Measurements from ENCODE around the gene CANX. TPM values are rescaled to one million over a fixed set of nuclear protein-coding genes. Genes with fewer than 3 reads are reported as not detected.

Gene CANX
- total and polyA plus RNA-seq, 2 of the 13 experiments (the other 11 are each of a cell fraction or from before 2014, with no cell fraction given) = 477 to 680 TPM

- TF ChIP-seq ZNF430 (CRISPR knock-in tag; IDR thresholded peaks at IDR 0.05) (no peak), FOSL1 (CRISPR knock-in tag; IDR thresholded peaks at IDR 0.05; ENCODE audit: borderline replicate concordance) (no peak), MAZ (IDR thresholded peaks at IDR 0.05; ENCODE audit: borderline replicate concordance, low read depth, low read length) (no peak), MAZ (CRISPR knock-in tag; IDR thresholded peaks at IDR 0.05; ENCODE audit: low read depth) (no peak), MXI1 (IDR thresholded peaks at IDR 0.05; ENCODE audit: borderline replicate concordance, low read depth, low read length) (no peak), ZNF382 (CRISPR knock-in tag; IDR thresholded peaks at IDR 0.05; ENCODE audit: borderline replicate concordance) (no peak), ARID2 (CRISPR knock-in tag; IDR thresholded peaks at IDR 0.05; ENCODE audit: borderline replicate concordance) (no peak), REPIN1 (CRISPR knock-in tag; IDR thresholded peaks at IDR 0.05; ENCODE audit: borderline replicate concordance, low read depth) (no peak), ZNF776 (CRISPR knock-in tag; IDR thresholded peaks at IDR 0.05) (no peak), JUN (CRISPR knock-in tag; IDR thresholded peaks at IDR 0.05) (no peak), HNF4G (IDR thresholded peaks at IDR 0.05; ENCODE audit: borderline replicate concordance, low read depth, low read length) (no peak), HNF4G (CRISPR knock-in tag; IDR thresholded peaks at IDR 0.05; ENCODE audit: borderline replicate concordance, low read depth) (no peak), ZNF83 (CRISPR knock-in tag; IDR thresholded peaks at IDR 0.05; ENCODE audit: borderline replicate concordance) (no peak), ATF3 (CRISPR knock-in tag; IDR thresholded peaks at IDR 0.05) (no peak), ZNF782 (CRISPR knock-in tag; IDR thresholded peaks at IDR 0.05; ENCODE audit: borderline replicate concordance) (no peak), SIN3A (IDR thresholded peaks at IDR 0.05; ENCODE audit: borderline replicate concordance, low read depth, low read length) (peak; percentile 50; the same call in 1 of the 2 replicates), RBM22 (optimal IDR thresholded peaks at IDR 0.05; ENCODE audit: low read length) (no peak), PHF20 (CRISPR knock-in tag; IDR thresholded peaks at IDR 0.05) (no peak), ESRRA (CRISPR knock-in tag; IDR thresholded peaks at IDR 0.05; ENCODE audit: low read depth) (0 out of 2 replicates have a peak, but pooled peaks have one; percentile 8)
- TF ChIP-seq, protein P1, sequence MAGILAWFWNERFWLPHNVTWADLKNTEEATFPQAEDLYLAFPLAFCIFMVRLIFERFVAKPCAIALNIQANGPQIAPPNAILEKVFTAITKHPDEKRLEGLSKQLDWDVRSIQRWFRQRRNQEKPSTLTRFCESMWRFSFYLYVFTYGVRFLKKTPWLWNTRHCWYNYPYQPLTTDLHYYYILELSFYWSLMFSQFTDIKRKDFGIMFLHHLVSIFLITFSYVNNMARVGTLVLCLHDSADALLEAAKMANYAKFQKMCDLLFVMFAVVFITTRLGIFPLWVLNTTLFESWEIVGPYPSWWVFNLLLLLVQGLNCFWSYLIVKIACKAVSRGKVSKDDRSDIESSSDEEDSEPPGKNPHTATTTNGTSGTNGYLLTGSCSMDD (CRISPR knock-in tag; IDR thresholded peaks at IDR 0.05) = no peak
- TF ChIP-seq, protein P2, sequence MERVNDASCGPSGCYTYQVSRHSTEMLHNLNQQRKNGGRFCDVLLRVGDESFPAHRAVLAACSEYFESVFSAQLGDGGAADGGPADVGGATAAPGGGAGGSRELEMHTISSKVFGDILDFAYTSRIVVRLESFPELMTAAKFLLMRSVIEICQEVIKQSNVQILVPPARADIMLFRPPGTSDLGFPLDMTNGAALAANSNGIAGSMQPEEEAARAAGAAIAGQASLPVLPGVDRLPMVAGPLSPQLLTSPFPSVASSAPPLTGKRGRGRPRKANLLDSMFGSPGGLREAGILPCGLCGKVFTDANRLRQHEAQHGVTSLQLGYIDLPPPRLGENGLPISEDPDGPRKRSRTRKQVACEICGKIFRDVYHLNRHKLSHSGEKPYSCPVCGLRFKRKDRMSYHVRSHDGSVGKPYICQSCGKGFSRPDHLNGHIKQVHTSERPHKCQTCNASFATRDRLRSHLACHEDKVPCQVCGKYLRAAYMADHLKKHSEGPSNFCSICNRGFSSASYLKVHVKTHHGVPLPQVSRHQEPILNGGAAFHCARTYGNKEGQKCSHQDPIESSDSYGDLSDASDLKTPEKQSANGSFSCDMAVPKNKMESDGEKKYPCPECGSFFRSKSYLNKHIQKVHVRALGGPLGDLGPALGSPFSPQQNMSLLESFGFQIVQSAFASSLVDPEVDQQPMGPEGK (CRISPR knock-in tag; IDR thresholded peaks at IDR 0.05) = 0 out of 2 replicates have a peak, but pooled peaks have one; percentile 38
- TF ChIP-seq, protein P3, sequence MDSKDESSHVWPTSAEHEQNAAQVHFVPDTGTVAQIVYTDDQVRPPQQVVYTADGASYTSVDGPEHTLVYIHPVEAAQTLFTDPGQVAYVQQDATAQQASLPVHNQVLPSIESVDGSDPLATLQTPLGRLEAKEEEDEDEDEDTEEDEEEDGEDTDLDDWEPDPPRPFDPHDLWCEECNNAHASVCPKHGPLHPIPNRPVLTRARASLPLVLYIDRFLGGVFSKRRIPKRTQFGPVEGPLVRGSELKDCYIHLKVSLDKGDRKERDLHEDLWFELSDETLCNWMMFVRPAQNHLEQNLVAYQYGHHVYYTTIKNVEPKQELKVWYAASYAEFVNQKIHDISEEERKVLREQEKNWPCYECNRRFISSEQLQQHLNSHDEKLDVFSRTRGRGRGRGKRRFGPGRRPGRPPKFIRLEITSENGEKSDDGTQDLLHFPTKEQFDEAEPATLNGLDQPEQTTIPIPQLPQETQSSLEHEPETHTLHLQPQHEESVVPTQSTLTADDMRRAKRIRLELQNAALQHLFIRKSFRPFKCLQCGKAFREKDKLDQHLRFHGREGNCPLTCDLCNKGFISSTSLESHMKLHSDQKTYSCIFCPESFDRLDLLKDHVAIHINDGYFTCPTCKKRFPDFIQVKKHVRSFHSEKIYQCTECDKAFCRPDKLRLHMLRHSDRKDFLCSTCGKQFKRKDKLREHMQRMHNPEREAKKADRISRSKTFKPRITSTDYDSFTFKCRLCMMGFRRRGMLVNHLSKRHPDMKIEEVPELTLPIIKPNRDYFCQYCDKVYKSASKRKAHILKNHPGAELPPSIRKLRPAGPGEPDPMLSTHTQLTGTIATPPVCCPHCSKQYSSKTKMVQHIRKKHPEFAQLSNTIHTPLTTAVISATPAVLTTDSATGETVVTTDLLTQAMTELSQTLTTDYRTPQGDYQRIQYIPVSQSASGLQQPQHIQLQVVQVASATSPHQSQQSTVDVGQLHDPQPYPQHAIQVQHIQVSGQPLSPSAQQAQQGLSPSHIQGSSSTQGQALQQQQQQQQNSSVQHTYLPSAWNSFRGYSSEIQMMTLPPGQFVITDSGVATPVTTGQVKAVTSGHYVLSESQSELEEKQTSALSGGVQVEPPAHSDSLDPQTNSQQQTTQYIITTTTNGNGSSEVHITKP (CRISPR knock-in tag; IDR thresholded peaks at IDR 0.05; ENCODE audit: low read depth) = no peak
Observed at GRCh38 chr5:179700401-179700918, 1.7 kb downstream of the CANX start (continued).

Data from HepG2 (cell line).